ENCODE results near the gene SLAMF9. TPM values are rescaled to one million over a fixed set of nuclear protein-coding genes. Genes with fewer than 3 reads are reported as not detected.

The SLAMF9 gene
- polyA plus RNA-seq, 2 donors: 0.05 to 0.14 TPM

DNA sequence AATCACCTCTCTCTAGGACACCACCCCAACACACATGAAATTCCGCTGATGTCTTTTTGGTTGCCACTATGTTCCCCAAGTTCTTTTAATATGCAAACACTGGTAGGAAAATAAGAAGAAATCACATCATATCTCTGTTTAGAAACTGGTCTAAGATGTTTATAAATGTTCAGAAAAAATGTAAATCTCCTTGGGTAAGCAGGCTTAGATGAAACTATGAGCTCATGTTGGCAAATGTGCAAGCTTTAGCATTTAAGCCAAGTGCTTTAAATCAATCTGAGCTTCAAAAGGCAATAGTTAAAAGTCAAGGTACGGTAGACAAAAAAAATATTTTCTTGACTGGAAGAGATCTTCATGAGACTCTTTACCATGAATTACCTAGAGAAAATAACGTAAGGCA, 25.2 kb upstream of the SLAMF9 start:
- peaks cover 0 to 3% of the 10 kb centered on the region in 2 donors for H3K36me3 ChIP-seq (ENCODE audit: control insufficient read depth in 2 of 2, insufficient read depth in 2 of 2, low read length in 1 of 2)
- H3K4me1 ChIP-seq (ENCODE audit: control insufficient read depth in 2 of 2, insufficient read depth in 2 of 2, low read length in 1 of 2): no peaks in the 10 kb centered on the region
- no peak overlapping the region for H3K4me3 ChIP-seq (ENCODE audit: low read depth in 1 of 2, low read length in 2 of 2)
- peaks cover 0 to 2% of the 10 kb centered on the region in 2 donors for H3K9me3 ChIP-seq (ENCODE audit: control insufficient read depth in 2 of 2, insufficient read depth in 1 of 2, low read depth in 1 of 2, low read length in 1 of 2)
- no peak overlapping the region for H3K27ac ChIP-seq (ENCODE audit: low read depth in 2 of 2, low read length in 1 of 2)
- no peaks in the 10 kb centered on the region for H3K27me3 ChIP-seq (ENCODE audit: control insufficient read depth in 1 of 2, insufficient read depth in 2 of 2, low read length in 2 of 2)
- WGBS, 2 donors: 58 to 67% methylated on average over 3 of the region's 3 CpGs

DNA sequence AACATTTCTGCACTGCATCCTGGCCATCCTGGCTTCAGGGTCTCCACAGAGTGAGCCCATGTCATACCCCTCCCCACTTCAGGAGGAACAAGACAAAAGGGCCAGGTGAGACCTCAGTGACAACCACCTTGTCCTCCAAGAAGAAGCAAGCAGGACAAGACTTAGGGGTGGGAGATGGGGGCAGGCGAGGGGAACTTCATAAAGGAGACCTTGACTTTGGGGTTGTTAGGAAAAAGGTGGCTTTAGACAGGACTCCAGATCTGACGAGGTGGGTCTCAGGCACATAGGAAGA, 24.0 kb upstream of the SLAMF9 start:
- Histone ChIP-seq H3K27me3 (ENCODE audit: control insufficient read depth in 1 of 2, insufficient read depth in 2 of 2, low read length in 2 of 2) (no peaks in the 10 kb centered on the region), H3K36me3 (ENCODE audit: control insufficient read depth in 2 of 2, insufficient read depth in 2 of 2, low read length in 1 of 2) (peaks cover 0 to 3% of the 10 kb centered on the region in 2 donors), H3K9me3 (ENCODE audit: control insufficient read depth in 2 of 2, insufficient read depth in 1 of 2, low read depth in 1 of 2, low read length in 1 of 2) (peaks cover 0 to 2% of the 10 kb centered on the region in 2 donors), H3K4me3 (ENCODE audit: low read depth in 1 of 2, low read length in 2 of 2) (no peak overlapping the region), H3K27ac (ENCODE audit: low read depth in 2 of 2, low read length in 1 of 2) (no peak overlapping the region), H3K4me1 (ENCODE audit: control insufficient read depth in 2 of 2, insufficient read depth in 2 of 2, low read length in 1 of 2) (no peaks in the 10 kb centered on the region)
- WGBS, 2 donors: 83 to 88% methylated on average over 2 of the region's 2 CpGs

DNA sequence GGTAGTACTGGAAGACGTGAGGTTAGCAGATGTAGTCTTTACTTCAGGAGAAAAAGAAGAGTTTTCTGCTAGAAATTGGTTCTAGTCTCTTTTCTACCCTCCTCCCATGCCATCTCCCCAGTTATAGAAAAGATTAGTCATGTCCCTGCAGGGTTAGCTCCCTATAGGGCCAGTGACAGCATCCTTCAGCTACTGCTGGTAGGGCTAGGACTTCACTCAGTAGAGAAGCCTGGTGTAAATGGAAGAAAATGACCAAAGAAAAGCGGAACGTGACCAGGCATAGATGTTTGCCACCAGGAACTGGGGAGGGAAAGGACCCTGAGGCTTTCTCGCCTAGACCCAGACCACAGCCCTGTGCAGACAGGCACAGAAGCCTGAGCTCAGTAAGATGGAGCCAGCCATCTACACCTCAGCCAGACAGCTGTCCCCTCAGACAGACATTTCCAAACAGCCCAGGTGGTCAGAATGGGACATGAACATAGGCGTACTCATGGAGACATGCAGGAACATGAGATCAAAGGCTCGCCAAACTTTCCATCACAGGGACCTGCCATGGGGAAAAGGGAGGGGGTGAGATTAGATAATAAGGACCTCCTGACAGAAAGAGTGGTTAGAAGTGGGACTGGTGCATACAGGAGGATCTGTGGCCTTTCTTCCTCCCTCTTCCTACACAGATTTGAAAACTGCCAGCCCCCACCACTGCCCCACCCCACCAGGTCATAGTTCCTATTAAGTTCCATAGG, 23.5 kb upstream of the SLAMF9 start:
- H3K27me3 ChIP-seq (ENCODE audit: control insufficient read depth in 1 of 2, insufficient read depth in 2 of 2, low read length in 2 of 2): no peaks in the 10 kb centered on the region
- 81 to 84% methylated on average over 6 of the region's 6 CpGs for WGBS, 2 donors
- H3K27ac ChIP-seq (ENCODE audit: low read depth in 2 of 2, low read length in 1 of 2): no peak overlapping the region
- H3K36me3 ChIP-seq (ENCODE audit: control insufficient read depth in 2 of 2, insufficient read depth in 2 of 2, low read length in 1 of 2): peaks cover 0 to 3% of the 10 kb centered on the region in 2 donors
- no peaks in the 10 kb centered on the region for H3K4me1 ChIP-seq (ENCODE audit: control insufficient read depth in 2 of 2, insufficient read depth in 2 of 2, low read length in 1 of 2)
- H3K4me3 ChIP-seq (ENCODE audit: low read depth in 1 of 2, low read length in 2 of 2): no peak overlapping the region
- peaks cover 0 to 2% of the 10 kb centered on the region in 2 donors for H3K9me3 ChIP-seq (ENCODE audit: control insufficient read depth in 2 of 2, insufficient read depth in 1 of 2, low read depth in 1 of 2, low read length in 1 of 2)

DNA sequence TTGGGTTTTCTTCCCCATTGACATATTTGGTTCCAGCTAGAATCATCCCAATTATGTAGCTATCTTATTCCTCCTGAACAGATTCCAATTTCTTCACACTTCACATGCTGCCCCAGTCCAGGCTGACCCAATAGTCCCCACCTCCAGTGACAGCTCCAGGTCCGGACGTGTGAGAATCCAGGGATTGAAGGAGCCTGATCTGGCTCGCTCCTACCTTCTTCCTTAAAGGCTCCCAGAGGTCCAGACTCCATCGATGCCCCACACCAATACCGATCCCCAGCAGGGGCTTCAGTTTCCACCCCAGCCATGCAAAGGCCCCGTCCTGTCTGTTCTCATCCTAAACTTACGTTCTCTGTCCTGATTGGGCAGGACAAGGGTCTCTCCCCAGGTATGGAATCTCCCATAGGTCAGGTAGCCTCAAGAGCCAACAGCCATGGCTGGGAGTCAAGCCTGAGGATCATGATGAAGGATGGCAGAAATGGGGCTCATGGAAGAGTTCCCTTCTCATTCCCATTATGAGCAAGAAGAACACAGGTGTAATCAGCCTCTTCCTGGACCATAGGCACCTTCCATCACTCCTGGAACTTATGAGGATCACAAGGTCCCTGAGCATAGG, 20.4 kb upstream of the SLAMF9 start:
- 92 to 93% methylated on average over 7 of the region's 7 CpGs for WGBS, 2 donors
- H3K27ac ChIP-seq (ENCODE audit: low read depth in 2 of 2, low read length in 1 of 2): no peak overlapping the region
- H3K36me3 ChIP-seq (ENCODE audit: control insufficient read depth in 2 of 2, insufficient read depth in 2 of 2, low read length in 1 of 2): peaks cover 0 to 5% of the 10 kb centered on the region in 2 donors
- no peaks in the 10 kb centered on the region for H3K9me3 ChIP-seq (ENCODE audit: control insufficient read depth in 2 of 2, insufficient read depth in 1 of 2, low read depth in 1 of 2, low read length in 1 of 2)
- no peaks in the 10 kb centered on the region for H3K27me3 ChIP-seq (ENCODE audit: control insufficient read depth in 1 of 2, insufficient read depth in 2 of 2, low read length in 2 of 2)
- no peaks in the 10 kb centered on the region for H3K4me1 ChIP-seq (ENCODE audit: control insufficient read depth in 2 of 2, insufficient read depth in 2 of 2, low read length in 1 of 2)
- H3K4me3 ChIP-seq (ENCODE audit: low read depth in 1 of 2, low read length in 2 of 2): no peak overlapping the region

DNA sequence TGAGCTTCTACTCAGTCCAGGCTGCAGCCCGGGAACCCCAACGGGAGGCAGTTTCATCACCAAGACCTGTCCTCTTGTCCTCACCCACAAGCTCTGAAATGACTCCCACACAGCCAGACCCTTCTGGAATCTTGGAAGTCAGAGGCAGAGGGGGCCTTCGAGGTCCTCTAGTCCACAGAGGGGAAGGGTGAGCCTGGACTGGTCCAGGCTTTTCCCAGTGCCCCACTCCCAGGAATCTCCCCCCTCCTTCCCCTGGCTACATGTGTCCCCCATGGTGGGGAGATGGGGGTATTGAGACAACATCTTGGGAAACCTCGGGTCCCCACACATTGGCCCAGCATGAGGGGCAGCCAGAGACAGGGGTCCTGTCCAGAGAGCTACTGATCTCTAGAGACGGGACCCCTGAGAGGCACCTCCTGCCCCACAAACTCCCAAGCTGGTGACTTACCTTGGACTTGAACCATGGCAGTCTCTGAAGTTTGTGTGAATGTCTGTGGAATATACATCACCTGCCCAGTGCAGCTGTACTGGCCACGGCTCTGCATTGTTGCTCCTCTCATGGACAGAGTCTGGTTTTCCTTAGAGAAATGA, 19.4 kb upstream of the SLAMF9 start:
- Histone ChIP-seq H3K27me3 (ENCODE audit: control insufficient read depth in 1 of 2, insufficient read depth in 2 of 2, low read length in 2 of 2) (no peaks in the 10 kb centered on the region), H3K27ac (ENCODE audit: low read depth in 2 of 2, low read length in 1 of 2) (no peak overlapping the region), H3K9me3 (ENCODE audit: control insufficient read depth in 2 of 2, insufficient read depth in 1 of 2, low read depth in 1 of 2, low read length in 1 of 2) (no peaks in the 10 kb centered on the region), H3K4me1 (ENCODE audit: control insufficient read depth in 2 of 2, insufficient read depth in 2 of 2, low read length in 1 of 2) (no peaks in the 10 kb centered on the region), H3K4me3 (ENCODE audit: low read depth in 1 of 2, low read length in 2 of 2) (no peak overlapping the region), H3K36me3 (ENCODE audit: control insufficient read depth in 2 of 2, insufficient read depth in 2 of 2, low read length in 1 of 2) (peaks cover 0 to 5% of the 10 kb centered on the region in 2 donors)
- 87 to 91% methylated on average over 6 of the region's 6 CpGs for WGBS, 2 donors

DNA sequence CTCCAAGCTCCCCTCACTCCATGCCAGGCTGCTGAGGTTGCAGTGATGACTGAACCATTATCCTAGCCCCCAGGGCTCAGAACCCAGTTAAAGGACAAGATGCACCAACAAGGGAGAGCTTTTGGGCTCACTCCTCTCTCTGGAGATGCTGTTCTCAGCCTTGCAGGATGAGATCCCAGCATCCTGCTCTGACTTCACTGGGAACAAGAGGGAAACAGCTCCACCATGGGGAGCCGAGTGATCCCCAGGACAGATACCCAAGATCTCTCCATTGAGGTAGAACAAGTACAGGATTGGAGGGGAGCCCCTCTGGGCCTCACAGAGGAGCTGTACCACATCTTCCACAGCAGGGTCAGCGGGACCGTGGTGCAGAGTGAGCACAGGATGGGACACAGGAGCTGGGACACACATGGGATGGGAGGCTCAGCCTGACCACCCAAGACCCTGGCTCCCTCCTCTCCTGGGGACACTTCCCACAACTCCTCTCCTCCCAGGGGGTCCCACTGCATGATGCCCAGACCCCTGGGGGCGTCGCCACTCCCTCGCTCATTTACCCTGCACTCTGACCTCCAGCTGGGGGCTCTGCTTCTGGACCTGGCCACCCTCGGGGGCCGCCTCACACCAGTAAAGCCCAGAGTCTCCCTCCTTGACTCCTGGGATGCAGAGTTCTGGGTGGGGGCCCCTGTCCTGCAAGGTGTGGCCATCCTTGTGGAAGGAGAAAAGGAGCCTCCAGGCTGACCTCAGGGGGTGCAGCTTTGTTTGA, 18.6 kb upstream of the SLAMF9 start:
- no peak overlapping the region for H3K27ac ChIP-seq (ENCODE audit: low read depth in 2 of 2, low read length in 1 of 2)

DNA sequence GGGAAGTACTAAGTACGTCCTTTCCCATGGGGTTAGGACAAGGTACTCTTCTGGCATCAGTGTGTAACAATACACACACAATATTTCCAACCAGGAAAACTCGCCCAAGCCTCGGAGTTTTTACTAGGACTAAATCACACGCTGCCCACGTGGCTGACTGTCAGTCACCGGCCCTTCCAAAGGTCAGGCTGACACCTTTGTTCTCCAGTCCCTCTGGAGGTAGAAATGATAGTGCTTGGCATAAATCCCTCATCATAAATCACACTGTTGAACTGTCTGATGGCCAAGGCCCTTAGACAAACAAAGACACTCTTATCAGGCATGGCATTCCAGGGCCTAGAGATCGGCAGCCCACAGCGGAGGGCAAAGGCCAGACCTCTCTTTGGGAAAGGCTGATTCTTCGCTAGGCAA, 16.9 kb upstream of the SLAMF9 start:
- Histone ChIP-seq H3K27ac (ENCODE audit: low read depth in 2 of 2, low read length in 1 of 2) (no peak overlapping the region), H3K27me3 (ENCODE audit: control insufficient read depth in 1 of 2, insufficient read depth in 2 of 2, low read length in 2 of 2) (no peaks in the 10 kb centered on the region), H3K4me3 (ENCODE audit: low read depth in 1 of 2, low read length in 2 of 2) (no peak overlapping the region), H3K4me1 (ENCODE audit: control insufficient read depth in 2 of 2, insufficient read depth in 2 of 2, low read length in 1 of 2) (no peaks in the 10 kb centered on the region), H3K36me3 (ENCODE audit: control insufficient read depth in 2 of 2, insufficient read depth in 2 of 2, low read length in 1 of 2) (peaks cover 0 to 5% of the 10 kb centered on the region in 2 donors), H3K9me3 (ENCODE audit: control insufficient read depth in 2 of 2, insufficient read depth in 1 of 2, low read depth in 1 of 2, low read length in 1 of 2) (no peaks in the 10 kb centered on the region)
- WGBS, 2 donors: 57 to 70% methylated on average over 9 of the region's 9 CpGs

More for the DNA sequence above, 18.6 kb upstream of the SLAMF9 start:
- WGBS, 2 donors: 93% methylated on average over 8 of the region's 8 CpGs
- no peaks in the 10 kb centered on the region for H3K27me3 ChIP-seq (ENCODE audit: control insufficient read depth in 1 of 2, insufficient read depth in 2 of 2, low read length in 2 of 2)
- H3K4me1 ChIP-seq (ENCODE audit: control insufficient read depth in 2 of 2, insufficient read depth in 2 of 2, low read length in 1 of 2): no peaks in the 10 kb centered on the region
- H3K9me3 ChIP-seq (ENCODE audit: control insufficient read depth in 2 of 2, insufficient read depth in 1 of 2, low read depth in 1 of 2, low read length in 1 of 2): no peaks in the 10 kb centered on the region
- H3K36me3 ChIP-seq (ENCODE audit: control insufficient read depth in 2 of 2, insufficient read depth in 2 of 2, low read length in 1 of 2): peaks cover 0 to 5% of the 10 kb centered on the region in 2 donors
- no peak overlapping the region for H3K4me3 ChIP-seq (ENCODE audit: low read depth in 1 of 2, low read length in 2 of 2)

DNA sequence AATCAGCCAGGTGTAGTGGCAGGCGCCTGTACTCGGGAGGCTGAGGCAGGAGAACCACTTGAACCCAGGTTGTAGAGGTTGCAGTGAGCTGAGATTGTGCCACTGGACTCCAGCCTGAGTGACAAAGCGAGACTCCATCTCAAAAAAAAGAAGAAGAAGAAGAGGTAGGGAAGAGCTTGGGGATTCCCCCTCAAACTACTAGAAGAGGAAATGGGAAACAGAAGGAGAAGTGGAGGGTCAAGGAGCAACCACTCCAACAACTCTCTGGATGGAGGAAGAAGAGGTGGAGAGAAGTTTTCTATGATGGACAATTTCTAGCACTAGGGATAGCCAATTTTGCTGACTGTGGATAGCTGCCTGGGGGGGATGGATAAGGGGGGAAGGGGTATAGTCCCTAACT, 14.9 kb upstream of the SLAMF9 start:
- Histone ChIP-seq H3K27me3 (ENCODE audit: control insufficient read depth in 1 of 2, insufficient read depth in 2 of 2, low read length in 2 of 2) (no peaks in the 10 kb centered on the region), H3K4me1 (ENCODE audit: control insufficient read depth in 2 of 2, insufficient read depth in 2 of 2, low read length in 1 of 2) (no peaks in the 10 kb centered on the region), H3K9me3 (ENCODE audit: control insufficient read depth in 2 of 2, insufficient read depth in 1 of 2, low read depth in 1 of 2, low read length in 1 of 2) (no peaks in the 10 kb centered on the region), H3K36me3 (ENCODE audit: control insufficient read depth in 2 of 2, insufficient read depth in 2 of 2, low read length in 1 of 2) (peaks cover 0 to 5% of the 10 kb centered on the region in 2 donors), H3K4me3 (ENCODE audit: low read depth in 1 of 2, low read length in 2 of 2) (no peak overlapping the region), H3K27ac (ENCODE audit: low read depth in 2 of 2, low read length in 1 of 2) (no peak overlapping the region)
- 91 to 92% methylated on average over 3 of the region's 3 CpGs for WGBS, 2 donors

DNA sequence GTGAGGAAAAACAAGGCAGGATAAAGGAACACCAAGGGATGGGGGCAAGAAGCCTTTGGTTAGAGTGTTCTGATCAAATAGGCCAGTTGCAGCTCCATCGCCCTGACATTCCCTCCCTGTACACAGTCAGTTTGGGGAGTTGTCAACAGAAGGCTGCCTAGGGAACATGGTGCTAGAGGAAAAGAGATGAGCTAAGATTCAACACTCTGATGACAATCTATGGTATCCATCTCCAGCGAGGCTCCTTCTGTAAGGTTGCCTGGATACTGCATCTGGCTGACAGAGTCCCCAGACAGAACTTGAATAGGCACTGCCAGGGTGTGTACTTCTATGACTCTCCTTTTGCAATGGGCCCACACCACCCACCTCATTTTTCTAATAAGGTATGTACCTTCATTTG, 11.2 kb upstream of the SLAMF9 start:
- Histone ChIP-seq H3K4me1 (ENCODE audit: control insufficient read depth in 2 of 2, insufficient read depth in 2 of 2, low read length in 1 of 2) (no peaks in the 10 kb centered on the region), H3K36me3 (ENCODE audit: control insufficient read depth in 2 of 2, insufficient read depth in 2 of 2, low read length in 1 of 2) (no peaks in the 10 kb centered on the region), H3K9me3 (ENCODE audit: control insufficient read depth in 2 of 2, insufficient read depth in 1 of 2, low read depth in 1 of 2, low read length in 1 of 2) (no peaks in the 10 kb centered on the region), H3K4me3 (ENCODE audit: low read depth in 1 of 2, low read length in 2 of 2) (no peak overlapping the region), H3K27me3 (ENCODE audit: control insufficient read depth in 1 of 2, insufficient read depth in 2 of 2, low read length in 2 of 2) (no peaks in the 10 kb centered on the region), H3K27ac (ENCODE audit: low read depth in 2 of 2, low read length in 1 of 2) (no peak overlapping the region)
- WGBS, 2 donors: 84 to 88% methylated on average over 2 of the region's 2 CpGs

Measured in esophagus (tissue), 2 donors.